IMR-90 (cell line): ENCODE measurements around the gene SARDH. TPM values are rescaled to one million over a fixed set of nuclear protein-coding genes. Genes with fewer than 3 reads are reported as not detected.

Experiments used
- ATAC-seq: fragments of 200-7000 bp; cut with Tn5 transposase; 2 replicates; pipeline ENCODE4 v1.9.1; 2020; ENCODE audit warnings: low read depth, mild to moderate bottlenecking, moderate library complexity
- BruUV-seq: library from RNA; stranded (reverse); fragments of 400-500 nt; replicated peaks from 2 replicates; lab custom pipeline; 2021; lab: Mats Ljungman, UMichigan
- CTCF ChIA-PET: fragments of 300-600 bp; formaldehyde crosslinking; extraction: SDS; loops from one replicate; lab custom pipeline; 2021; ENCODE audit warnings: antibody characterized with exemption; lab: Yijun Ruan, JAX
- POLR2A ChIA-PET: fragments of 300-600 bp; sonication (Branson Sonifier 250); formaldehyde crosslinking; loops from one replicate; lab custom pipeline; 2022; ENCODE audit warnings: antibody characterized with exemption; ENCODE audit not compliant: unreplicated experiment; lab: Charles Lee
- DNase-seq: peaks from one replicate; pipeline ENCODE4 v3.0.0; 2013
- H2AFZ ChIP-seq: replicated peaks from 2 replicates; pipeline ENCODE3; 2013; ENCODE audit warnings: low read length, mild to moderate bottlenecking; ENCODE audit not compliant: poor library complexity
- H2AK5ac ChIP-seq: 2 replicates; pipeline ENCODE4 v1.6.1; 2013; ENCODE audit warnings: low read depth, low read length, inconsistent platforms
- H2AK9ac ChIP-seq: replicated peaks from 2 replicates; pipeline ENCODE3; 2013; ENCODE audit warnings: mild to moderate bottlenecking, low read depth, low read length, moderate library complexity; ENCODE audit not compliant: poor library complexity
- H2BK120ac ChIP-seq: 2 replicates; pipeline ENCODE4 v1.6.1; 2013; ENCODE audit warnings: low read depth, low read length, inconsistent platforms
- H2BK15ac ChIP-seq: 3 replicates; pipeline ENCODE4 v1.6.1; 2013; ENCODE audit warnings: low read depth, low read length, inconsistent platforms
- H2BK20ac ChIP-seq: 2 replicates; pipeline ENCODE4 v1.6.1; 2013; ENCODE audit warnings: low read depth, mild to moderate bottlenecking, inconsistent platforms, low read length, moderate library complexity
- H2BK5ac ChIP-seq: 2 replicates; pipeline ENCODE4 v1.6.1; 2013; ENCODE audit warnings: mild to moderate bottlenecking, low read depth, low read length, inconsistent platforms; ENCODE audit not compliant: poor library complexity, severe bottlenecking
- H3K14ac ChIP-seq: replicated peaks from 2 replicates; pipeline ENCODE4 v1.6.1; 2013; ENCODE audit warnings: low read depth, low read length, inconsistent platforms
- H3K18ac ChIP-seq: 2 replicates; pipeline ENCODE4 v1.6.1; 2013; ENCODE audit warnings: low read depth, low read length, control low read depth
- H3K23ac ChIP-seq: 2 replicates; pipeline ENCODE4 v1.6.1; 2013; ENCODE audit warnings: low read depth, low read length, inconsistent platforms
- H3K27ac ChIP-seq: 2 replicates; pipeline ENCODE4 v1.5.1; 2013; ENCODE audit warnings: mild to moderate bottlenecking, control low read depth, low read length; ENCODE audit not compliant: insufficient read depth
- H3K27me3 ChIP-seq: 2 replicates; pipeline ENCODE4 v1.6.1; 2013; ENCODE audit warnings: low read length; ENCODE audit not compliant: control insufficient read depth, insufficient read depth
- H3K36me3 ChIP-seq: 2 replicates; pipeline ENCODE4 v1.6.1; 2013; ENCODE audit warnings: low read length, mixed read lengths; ENCODE audit not compliant: control insufficient read depth, insufficient read depth
- H3K4ac ChIP-seq: 2 replicates; pipeline ENCODE4 v1.6.1; 2013; ENCODE audit warnings: low read depth, low read length, inconsistent platforms
- H3K4me1 ChIP-seq: 2 replicates; pipeline ENCODE4 v1.6.1; 2013; ENCODE audit warnings: low read length, mixed read lengths; ENCODE audit not compliant: control insufficient read depth, insufficient read depth
- H3K4me2 ChIP-seq: 2 replicates; pipeline ENCODE4 v1.6.1; 2013; ENCODE audit warnings: low read depth, mild to moderate bottlenecking, control low read depth, low read length, moderate library complexity
- H3K4me3 ChIP-seq: 2 replicates; pipeline ENCODE4 v1.5.1; 2013; ENCODE audit warnings: low read depth, mild to moderate bottlenecking, control low read depth, low read length, moderate library complexity; ENCODE audit not compliant: insufficient read depth
- H3K56ac ChIP-seq: 2 replicates; pipeline ENCODE4 v1.6.1; 2013; ENCODE audit warnings: low read length, inconsistent platforms; ENCODE audit not compliant: insufficient read depth; ENCODE audit errors: extremely low read depth
- H3K79me1 ChIP-seq, 2 experiments: 2 replicates each; pipeline ENCODE4 v1.6.1; 2013; ENCODE audit warnings: low read length in 2 of 2, inconsistent platforms in 1 of 2, low read depth in 1 of 2
- H3K9ac ChIP-seq: 2 replicates; pipeline ENCODE4 v1.6.1; 2013; ENCODE audit warnings: low read depth, low read length, control low read depth
- H3K9me1 ChIP-seq: 2 replicates; pipeline ENCODE4 v1.6.1; 2013; ENCODE audit warnings: low read length, inconsistent platforms; ENCODE audit not compliant: insufficient read depth
- H3K9me3 ChIP-seq: 2 replicates; pipeline ENCODE4 v1.6.1; 2013; ENCODE audit warnings: low read length; ENCODE audit not compliant: control insufficient read depth, insufficient read depth
- H4K20me1 ChIP-seq: 2 replicates; pipeline ENCODE4 v1.6.1; 2013; ENCODE audit warnings: low read length, inconsistent platforms; ENCODE audit not compliant: insufficient read depth
- H4K5ac ChIP-seq: 2 replicates; pipeline ENCODE4 v1.6.1; 2013; ENCODE audit warnings: mild to moderate bottlenecking, low read depth, low read length, control low read depth
- H4K8ac ChIP-seq, 2 experiments: 2 replicates each; pipeline ENCODE4 v1.6.1; 2013; ENCODE audit warnings: low read depth in 2 of 2, low read length in 2 of 2, control low read depth in 1 of 2, inconsistent platforms in 1 of 2
- H4K91ac ChIP-seq: 2 replicates; pipeline ENCODE4 v1.6.1; 2013; ENCODE audit warnings: low read depth, low read length, inconsistent platforms; ENCODE audit not compliant: insufficient read depth
- CEBPB ChIP-seq: IDR thresholded peaks from 2 replicates; pipeline ENCODE4 v1.6.1; 2012; ENCODE audit warnings: low read depth, low read length, improper control_type of control experiment
- CHD1 ChIP-seq: IDR thresholded peaks from 2 replicates; pipeline ENCODE4 v1.6.1; 2012; ENCODE audit warnings: low read depth, low read length, improper control_type of control experiment
- NFE2L2 ChIP-seq: fragments of 150-350 bp; IDR thresholded peaks from 2 replicates; pipeline ENCODE4 v1.6.1; 2016; ENCODE audit warnings: low read depth, mild to moderate bottlenecking, low read length
- RCOR1 ChIP-seq: IDR thresholded peaks from 2 replicates; pipeline ENCODE4 v1.6.1; 2012; ENCODE audit warnings: mild to moderate bottlenecking, low read length, improper control_type of control experiment; ENCODE audit not compliant: insufficient replicate concordance
- WGBS, 2 experiments: methylation state at CpG; one replicate each; pipeline versions ENCODE4 v1.1.5 to v1.1.7; 2013; ENCODE audit warnings: missing lambda C conversion rate in 2 of 2; ENCODE audit not compliant: insufficient read length in 1 of 2; ENCODE audit errors: extremely low coverage in 2 of 2; 5-methylcytosine and 5-hydroxymethylcytosine counted together
- dilution Hi-C: fragments of 300-500 bp; cut with HindIII; formaldehyde crosslinking; loops from one replicate; pipeline ENCODE4 v1.14.3; 2018; ENCODE audit warnings: low sequenced_read_pairs; ENCODE audit not compliant: unreplicated experiment
- in situ Hi-C: fragments of 300-500 bp; cut with MboI; formaldehyde crosslinking; loops from 3 replicates; pipeline ENCODE4 v1.14.3; 2019; ENCODE audit warnings: low sequenced_read_pairs, inconsistent platforms, mixed read lengths
- intact Hi-C: fragments of 100-400 bp; cut with micrococcal nuclease; formaldehyde crosslinking; loops from 2 replicates; pipeline ENCODE4 v1.10.0; 2022
- polyA plus RNA-seq, 3 experiments: library from polyadenylated mRNA; depleted of rRNA; stranded (reverse); fragments of >200 nt; gene quantifications; 2 replicates each; pipeline ENCODE4 v1.2.3, GENCODE V29; 2012; ENCODE audit warnings: low replicate concordance in 1 of 3
- total RNA-seq: library from RNA; depleted of rRNA; stranded (reverse); fragments of >200 nt; gene quantifications from 2 replicates; pipeline ENCODE4 v1.2.3, GENCODE V29; 2012
- TF ChIP-seq, protein P1 (sequence below): conservative IDR thresholded peaks from 2 replicates; pipeline ENCODE4 v1.5.1; 2012; ENCODE audit warnings: mild to moderate bottlenecking, low read depth, low read length, improper control_type of control experiment

The SARDH gene
- total and polyA plus RNA-seq, 2 of the 4 experiments (the other 2 are of a cell fraction), result 5.0 to 7.5 TPM

- Histone ChIP-seq H4K5ac (no peak overlapping the region), H2AK9ac (no peak overlapping the region), H3K56ac (no peak overlapping the region), H3K27me3 (peaks cover 46% of the 10 kb centered on the region), H3K4me2 (no peak overlapping the region), H3K36me3 (no peaks in the 10 kb centered on the region), H3K9ac (no peak overlapping the region), H3K79me1 (no peaks in the 10 kb centered on the region), H3K18ac (no peak overlapping the region), H3K9me3 (no peaks in the 10 kb centered on the region), H2BK15ac (no peak overlapping the region), H3K27ac (no peak overlapping the region), H4K91ac (no peak overlapping the region), H3K9me1 (no peaks in the 10 kb centered on the region), H4K20me1 (no peaks in the 10 kb centered on the region), H3K14ac (no peak overlapping the region), H2AFZ (no peak overlapping the region), H3K4ac (no peak overlapping the region), H3K23ac (no peak overlapping the region), H3K4me3 (no peak overlapping the region), H3K4me1 (no peaks in the 10 kb centered on the region), H2BK5ac (no peak overlapping the region), H4K8ac (no peak overlapping the region), H2BK20ac (no peak overlapping the region), H2AK5ac (no peak overlapping the region), H2BK120ac (no peak overlapping the region)
- dilution Hi-C loops, result no loop called here
- no peak for DNase-seq
- BruUV-seq, result no TSS peak
- 64% methylated on average over 6 of the region's 12 CpGs; no CpG with 5 or more reads in 1 of the 2 experiments for WGBS, 2 experiments
- in situ Hi-C loops, result no loop called here
- ATAC-seq, result no peak
- ChIA-PET POLR2A (no interaction called here), CTCF (no interaction called here)
- TF ChIP-seq CHD1 (no peak), NFE2L2 (no peak), RCOR1 (no peak), CEBPB (no peak)
- TF ChIP-seq, protein P1, sequence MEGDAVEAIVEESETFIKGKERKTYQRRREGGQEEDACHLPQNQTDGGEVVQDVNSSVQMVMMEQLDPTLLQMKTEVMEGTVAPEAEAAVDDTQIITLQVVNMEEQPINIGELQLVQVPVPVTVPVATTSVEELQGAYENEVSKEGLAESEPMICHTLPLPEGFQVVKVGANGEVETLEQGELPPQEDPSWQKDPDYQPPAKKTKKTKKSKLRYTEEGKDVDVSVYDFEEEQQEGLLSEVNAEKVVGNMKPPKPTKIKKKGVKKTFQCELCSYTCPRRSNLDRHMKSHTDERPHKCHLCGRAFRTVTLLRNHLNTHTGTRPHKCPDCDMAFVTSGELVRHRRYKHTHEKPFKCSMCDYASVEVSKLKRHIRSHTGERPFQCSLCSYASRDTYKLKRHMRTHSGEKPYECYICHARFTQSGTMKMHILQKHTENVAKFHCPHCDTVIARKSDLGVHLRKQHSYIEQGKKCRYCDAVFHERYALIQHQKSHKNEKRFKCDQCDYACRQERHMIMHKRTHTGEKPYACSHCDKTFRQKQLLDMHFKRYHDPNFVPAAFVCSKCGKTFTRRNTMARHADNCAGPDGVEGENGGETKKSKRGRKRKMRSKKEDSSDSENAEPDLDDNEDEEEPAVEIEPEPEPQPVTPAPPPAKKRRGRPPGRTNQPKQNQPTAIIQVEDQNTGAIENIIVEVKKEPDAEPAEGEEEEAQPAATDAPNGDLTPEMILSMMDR, result no peak
- intact Hi-C loops, result no loop called here
These were observed 88.1 kb downstream of the SARDH start for GRCh38 chr9:133650026-133650425.
